Left renal pelvis (tissue), 4 donors: Measurements from ENCODE around the gene TBX21. TPM values are rescaled to one million over a fixed set of nuclear protein-coding genes. Genes with fewer than 3 reads are reported as not detected.
"Not testable (repeated sequence)": the region's sequence is repeated elsewhere in the genome, so short reads cannot be mapped to it uniquely, and the experiment has no call there.

Experiments
- DNase-seq, 4 donors: peaks; one replicate each; pipeline ENCODE4 v3.0.0-alpha.2; 2013; ENCODE audit warnings: low read depth in 4 of 4, low spot score in 3 of 4
- polyA plus RNA-seq, 4 donors: library from polyadenylated mRNA; unstranded; fragments of 120-200 nt; gene quantifications; one replicate each; pipeline ENCODE4 v1.2.1, GENCODE V29; 2013; ENCODE audit not compliant: insufficient read length in 4 of 4

Gene TBX21
- polyA plus RNA-seq, 4 donors = 0.07 to 0.26 (median 0.15) TPM

DNA sequence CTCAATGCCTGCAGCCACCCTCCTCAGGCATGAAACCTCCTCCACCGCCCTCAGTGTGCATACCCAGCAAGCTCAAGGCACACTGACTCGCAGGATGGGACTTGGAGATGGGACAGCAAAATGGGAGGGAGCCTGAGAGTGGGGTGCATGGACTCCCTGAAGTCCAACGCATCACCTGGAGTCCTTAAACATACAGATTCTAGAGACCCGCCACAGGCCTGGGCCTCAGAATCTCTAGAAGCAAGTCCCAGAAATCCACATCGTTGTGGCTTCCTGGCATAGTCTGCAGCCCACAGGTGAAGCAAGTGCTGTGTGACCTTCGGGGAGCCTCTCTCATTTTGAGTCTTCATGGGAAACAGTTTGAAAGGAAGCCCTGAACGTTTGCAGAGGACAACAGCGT, 3.6 kb upstream of the TBX21 start:
- DNase-seq = no peak

- no peak for DNase-seq
Measured at GRCh38 chr17:47730681-47731080, 2.4 kb upstream of the TBX21 start.

DNA sequence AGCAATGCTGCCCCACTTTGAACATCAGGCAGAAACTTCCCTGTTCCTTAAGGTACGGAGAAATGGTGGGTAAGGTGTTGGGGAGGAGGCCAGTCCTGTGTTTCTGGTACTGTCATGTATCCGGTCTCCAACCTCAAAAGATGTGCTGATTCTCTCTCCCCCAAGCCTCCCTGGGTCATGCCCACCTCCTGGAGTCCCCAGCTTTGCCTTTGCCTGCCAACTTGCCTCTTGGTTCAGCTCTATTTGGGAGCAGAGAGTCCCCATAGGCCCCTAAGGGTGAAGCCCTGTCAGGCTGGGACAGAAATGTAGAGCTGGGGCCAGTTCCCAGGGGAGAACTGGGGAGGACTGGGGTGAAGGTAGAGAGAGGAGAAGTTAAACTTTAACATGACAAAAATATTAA, 1.6 kb upstream of the TBX21 start:
- no peak for DNase-seq

GRCh38 chr17:47732399-47733046, 513 bp upstream of the TBX21 start:
- DNase-seq = no peak

- no peak for DNase-seq
Measured at GRCh38 chr17:47733674-47734410, 806 bp downstream of the TBX21 start.

- no peak for DNase-seq
Measured at GRCh38 chr17:47735139-47735464, 2.1 kb downstream of the TBX21 start.

- DNase-seq = no peak
Measured at GRCh38 chr17:47735536-47736011, 2.5 kb downstream of the TBX21 start.

DNA sequence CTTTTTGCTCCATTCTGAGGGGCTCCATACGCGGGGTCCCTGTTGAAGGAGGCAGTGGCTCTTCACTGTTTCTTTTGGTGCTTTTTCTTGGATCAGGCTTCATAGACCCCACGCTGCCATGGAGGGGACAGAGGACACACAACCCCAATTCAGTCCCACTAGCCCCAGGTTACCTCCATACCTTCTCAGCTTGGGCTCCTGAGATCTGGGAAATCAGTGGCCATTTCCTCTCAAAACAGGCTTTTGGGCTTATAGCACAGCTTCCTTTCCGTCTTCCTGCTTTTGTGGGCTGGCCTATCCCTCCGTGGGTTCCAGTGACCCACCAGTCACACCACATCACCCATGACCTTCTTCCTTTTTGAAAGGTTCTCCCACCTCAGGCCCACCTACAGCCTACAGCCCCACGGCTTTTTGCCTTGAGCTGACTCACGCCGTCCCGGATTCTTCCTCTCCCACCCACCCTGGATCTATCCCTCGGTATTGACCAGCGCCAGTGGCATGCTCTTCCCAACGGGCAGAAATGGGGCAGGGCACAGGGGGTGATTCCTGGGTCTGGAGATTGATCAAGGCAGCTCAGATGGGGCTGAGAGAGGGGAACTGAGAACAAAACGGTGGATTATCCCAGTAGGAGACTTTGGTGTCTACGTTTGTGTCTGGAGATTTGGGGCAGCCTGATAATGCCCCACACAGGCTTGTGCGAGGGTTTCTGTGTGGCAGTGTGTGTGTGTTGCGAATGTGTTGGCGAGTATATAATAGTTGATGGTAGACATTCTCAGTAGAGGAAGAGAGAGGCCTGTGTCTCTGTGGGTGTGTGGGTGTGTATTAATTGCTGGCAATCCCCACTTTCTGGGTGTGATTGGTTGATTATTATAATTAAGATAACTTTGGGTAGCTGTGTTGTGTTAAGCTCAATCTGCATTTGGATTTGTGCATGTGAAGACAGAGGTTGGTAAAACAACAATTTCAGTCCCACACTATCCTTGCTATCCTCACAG, 3.8 kb downstream of the TBX21 start:
- no peak for DNase-seq

DNA sequence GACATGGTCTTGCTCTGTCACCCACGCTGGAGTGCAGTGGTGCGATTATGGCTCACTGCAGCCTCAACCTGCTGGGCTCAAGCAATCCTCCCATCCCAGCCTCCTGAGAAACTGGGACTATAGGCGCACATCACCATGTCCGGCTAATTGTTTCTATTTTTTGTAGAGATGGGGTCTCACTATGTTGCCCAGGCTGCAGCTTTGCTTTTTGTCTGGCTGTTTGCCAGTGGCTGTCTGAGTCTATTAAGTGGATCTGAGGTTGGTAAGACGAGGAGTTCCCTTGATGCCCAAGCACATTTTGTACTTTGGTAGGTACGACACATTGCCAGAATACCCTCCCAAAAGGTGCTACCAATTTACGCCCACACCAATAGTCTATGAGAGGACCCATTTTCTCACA, 5.1 kb downstream of the TBX21 start:
- DNase-seq = no peak

DNA sequence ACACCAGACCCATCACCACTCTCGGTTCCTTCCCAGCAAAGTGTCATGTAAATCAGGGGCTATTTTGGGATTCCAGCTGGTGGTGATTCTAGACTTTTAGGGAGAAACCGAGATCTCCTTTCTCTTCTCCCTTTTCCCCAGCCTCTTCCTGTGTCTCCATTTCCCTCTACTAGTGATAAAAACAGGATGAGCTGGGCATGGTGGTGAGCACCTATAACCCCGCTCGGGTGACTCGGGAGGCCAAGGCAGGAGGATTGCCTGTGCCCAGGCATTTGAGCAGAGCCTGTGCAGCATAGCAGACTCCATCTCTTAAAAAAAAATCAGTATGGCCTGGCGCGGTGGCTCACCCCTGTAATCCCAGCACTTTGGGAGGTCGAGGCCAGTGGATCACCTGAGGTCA, 6.1 kb downstream of the TBX21 start:
- no peak for DNase-seq

DNA sequence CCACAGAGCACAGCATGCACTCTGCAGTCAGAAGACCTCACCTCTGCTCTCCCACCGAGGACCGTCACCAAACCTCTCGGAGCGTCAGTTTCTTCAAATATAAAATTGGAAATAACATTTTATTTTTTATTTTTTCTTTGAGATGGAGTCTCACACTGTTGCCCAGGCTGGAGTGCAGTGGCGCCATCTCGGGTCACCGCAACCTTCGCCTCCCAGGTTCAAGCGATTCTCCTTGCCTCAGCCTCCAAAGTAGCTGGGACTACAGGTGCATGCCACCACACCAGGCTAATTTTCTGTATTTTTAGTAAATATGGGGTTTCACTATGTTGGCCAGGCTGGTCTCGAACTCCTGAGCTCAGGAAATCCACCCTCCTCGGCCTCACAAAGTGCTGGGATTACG, 6.9 kb downstream of the TBX21 start:
- DNase-seq = not testable (repeated sequence)

DNA sequence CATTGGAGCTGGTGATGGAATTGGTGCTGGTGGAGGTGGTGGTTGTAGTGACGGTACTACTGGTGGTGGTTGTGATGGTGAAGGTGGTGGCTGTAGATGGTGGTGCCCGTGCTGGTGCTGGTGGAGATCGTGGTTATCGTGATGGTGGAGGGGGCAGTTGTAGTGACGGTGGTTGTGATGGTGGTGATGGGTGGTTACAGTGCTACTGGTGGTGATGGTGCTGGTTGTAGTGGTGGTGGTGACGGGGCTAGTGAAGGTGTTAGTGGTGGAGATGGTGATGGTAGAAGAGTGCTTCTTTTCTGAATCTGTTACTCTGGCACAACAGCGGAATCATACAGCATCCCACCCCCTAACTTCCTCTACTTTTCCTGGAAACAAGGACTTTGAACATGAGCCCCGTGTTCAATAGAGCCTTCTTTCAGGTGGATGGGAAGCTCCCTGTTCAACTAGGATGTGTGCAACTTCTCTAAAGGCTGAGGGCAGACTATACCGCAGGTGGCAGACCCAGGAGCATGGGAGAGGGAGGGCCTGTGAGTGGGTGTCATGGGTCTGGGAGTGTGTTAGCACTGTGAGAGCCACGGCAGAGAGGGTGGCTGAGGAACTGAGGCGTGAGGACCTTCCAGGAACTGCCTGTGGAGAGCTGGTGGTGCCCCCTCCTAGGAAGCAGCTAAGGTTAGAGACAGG, 8.2 kb downstream of the TBX21 start:
- no peak for DNase-seq

DNA sequence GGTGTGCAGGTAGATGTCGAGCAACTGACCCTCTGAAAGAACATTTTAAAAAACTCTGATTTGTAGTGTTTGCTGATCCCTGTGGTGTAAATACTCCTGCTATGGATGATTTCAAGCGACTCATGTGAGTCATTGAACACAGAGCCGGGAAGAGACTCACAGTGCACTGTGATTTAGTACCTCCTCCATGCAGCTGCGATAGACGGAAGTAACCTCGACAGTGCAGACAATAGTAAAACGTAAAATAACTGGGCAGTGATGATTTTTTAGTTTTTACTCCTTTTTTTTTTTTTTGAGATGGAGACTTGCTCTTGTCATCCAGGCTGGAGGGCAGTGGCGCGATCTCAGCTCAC, 8.7 kb downstream of the TBX21 start:
- no peak for DNase-seq

- no peak for DNase-seq
Measured at GRCh38 chr17:47742319-47743181, 9.5 kb downstream of the TBX21 start.

DNA sequence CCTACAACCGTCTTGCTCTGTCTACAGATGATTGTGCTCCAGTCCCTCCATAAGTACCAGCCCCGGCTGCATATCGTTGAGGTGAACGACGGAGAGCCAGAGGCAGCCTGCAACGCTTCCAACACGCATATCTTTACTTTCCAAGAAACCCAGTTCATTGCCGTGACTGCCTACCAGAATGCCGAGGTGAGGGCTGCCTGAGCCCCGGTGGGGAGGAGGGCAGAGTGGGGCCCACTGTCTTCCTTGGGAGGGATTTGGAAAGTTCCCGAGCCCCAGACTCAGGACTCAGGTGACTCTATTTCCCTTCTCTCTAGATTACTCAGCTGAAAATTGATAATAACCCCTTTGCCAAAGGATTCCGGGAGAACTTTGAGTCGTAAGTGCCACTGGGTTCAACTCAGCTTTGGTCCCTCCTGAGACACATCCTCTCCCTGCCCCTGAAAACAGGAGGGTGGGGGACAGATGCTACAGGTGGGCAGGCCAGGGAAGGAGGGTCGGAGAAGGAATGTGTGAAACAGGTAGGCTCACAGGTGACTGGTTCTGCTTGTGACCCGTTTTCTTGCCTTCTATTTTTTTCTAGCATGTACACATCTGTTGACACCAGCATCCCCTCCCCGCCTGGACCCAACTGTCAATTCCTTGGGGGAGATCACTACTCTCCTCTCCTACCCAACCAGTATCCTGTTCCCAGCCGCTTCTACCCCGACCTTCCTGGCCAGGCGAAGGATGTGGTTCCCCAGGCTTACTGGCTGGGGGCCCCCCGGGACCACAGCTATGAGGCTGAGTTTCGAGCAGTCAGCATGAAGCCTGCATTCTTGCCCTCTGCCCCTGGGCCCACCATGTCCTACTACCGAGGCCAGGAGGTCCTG, 11.4 kb downstream of the TBX21 start:
- no peak for DNase-seq

DNA sequence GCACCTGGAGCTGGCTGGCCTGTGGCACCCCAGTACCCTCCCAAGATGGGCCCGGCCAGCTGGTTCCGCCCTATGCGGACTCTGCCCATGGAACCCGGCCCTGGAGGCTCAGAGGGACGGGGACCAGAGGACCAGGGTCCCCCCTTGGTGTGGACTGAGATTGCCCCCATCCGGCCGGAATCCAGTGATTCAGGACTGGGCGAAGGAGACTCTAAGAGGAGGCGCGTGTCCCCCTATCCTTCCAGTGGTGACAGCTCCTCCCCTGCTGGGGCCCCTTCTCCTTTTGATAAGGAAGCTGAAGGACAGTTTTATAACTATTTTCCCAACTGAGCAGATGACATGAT, 12.0 kb downstream of the TBX21 start:
- DNase-seq = no peak

DNA sequence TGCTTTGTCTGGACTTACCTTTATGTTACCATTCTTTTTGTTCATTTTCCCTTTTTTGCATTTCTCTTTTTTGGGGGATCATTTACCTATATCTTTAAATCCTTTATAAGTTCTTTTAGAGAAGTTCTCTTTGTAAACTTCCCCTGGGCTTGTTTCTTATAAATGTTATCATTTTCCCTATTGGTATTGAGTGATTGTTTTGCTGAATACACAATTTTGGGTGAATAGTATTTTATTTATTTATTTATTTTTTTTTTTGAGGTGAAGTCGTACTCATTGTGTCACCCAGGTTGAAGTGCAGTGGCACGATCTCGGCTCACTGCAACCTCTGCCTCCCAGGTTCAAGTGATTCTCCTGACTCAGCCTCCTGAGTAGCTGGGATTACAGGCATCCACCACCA, 18.4 kb downstream of the TBX21 start:
- no peak for DNase-seq

DNA sequence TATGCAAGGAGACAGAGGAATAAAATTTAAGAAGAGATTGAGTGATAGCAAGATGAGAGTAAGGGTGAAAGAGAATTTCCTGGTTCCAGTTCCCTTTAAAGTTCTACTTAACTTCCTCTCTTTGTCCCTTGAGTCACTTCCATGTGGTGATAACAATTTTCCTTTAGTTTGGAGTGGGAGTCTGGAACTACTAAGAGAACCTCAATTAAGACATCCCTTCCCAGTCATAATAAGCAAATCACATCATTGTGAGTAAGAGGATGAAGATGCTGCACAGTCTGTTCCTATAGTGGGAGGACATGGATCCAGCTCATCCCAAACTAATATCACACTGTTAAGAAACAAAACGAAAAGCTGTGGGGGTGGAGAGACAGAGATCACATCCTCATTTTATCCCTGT, 24.4 kb downstream of the TBX21 start:
- no peak for DNase-seq
